Uterus (tissue), 4 donors: ENCODE measurements around the gene NDN. TPM values are rescaled to one million over a fixed set of nuclear protein-coding genes. Genes with fewer than 3 reads are reported as not detected.

Experiments
- DNase-seq, 2 donors: peaks; one replicate each; pipeline ENCODE4 v3.0.0-alpha.2; 2019 to 2020
- H3K27ac ChIP-seq, 2 donors: fragments of 200-600 bp; sonication (generic); 1 replicate in 1 of 2; 2 replicates in 1 of 2; pipeline ENCODE4 v1.5.1; 2016 to 2018
- H3K27me3 ChIP-seq, 2 donors: fragments of 200-600 bp; sonication (generic); one replicate each; pipeline ENCODE4 v1.5.1; 2018 to 2019; ENCODE audit warnings: control low read depth in 1 of 2
- H3K36me3 ChIP-seq, 2 donors: fragments of 200-600 bp; sonication (generic); one replicate each; pipeline ENCODE4 v1.5.1; 2019; ENCODE audit warnings: control low read depth in 1 of 2
- H3K4me1 ChIP-seq, 2 donors: fragments of 200-600 bp; sonication (generic); one replicate each; pipeline ENCODE4 v1.5.1; 2018 to 2019; ENCODE audit warnings: control low read depth in 1 of 2
- H3K4me3 ChIP-seq, 2 donors: fragments of 200-600 bp; sonication (generic); 1 replicate in 1 of 2; 2 replicates in 1 of 2; pipeline ENCODE4 v1.5.1; 2018 to 2019; ENCODE audit warnings: mild to moderate bottlenecking in 1 of 2
- H3K9me3 ChIP-seq, 2 donors: fragments of 200-600 bp; sonication (generic); one replicate each; pipeline ENCODE4 v1.5.1; 2019; ENCODE audit warnings: control low read depth in 1 of 2
- POLR2A ChIP-seq, 2 donors: fragments of 450-650 bp; IDR thresholded peaks; one replicate each; pipeline ENCODE4 v1.6.1; 2016; ENCODE audit warnings: antibody characterized with exemption in 2 of 2, mild to moderate bottlenecking in 1 of 2, moderate library complexity in 1 of 2
- intact Hi-C: fragments of 100-400 bp; cut with DNase I; formaldehyde crosslinking; loops from one replicate; pipeline ENCODE4 v1.15.1; 2023; ENCODE audit warnings: low total_unique reads
- total RNA-seq, 4 donors: library from RNA; depleted of rRNA in 3 of 4; stranded (reverse); fragments of >200 nt in 3 of 4; gene quantifications; one replicate each; pipeline versions ENCODE4 v1.1.0 to v1.2.4, GENCODE V29; 2014 to 2023
- TF ChIP-seq, protein P1 (sequence below), 4 experiments: fragments of 200-600 bp in 2 of 4; fragments of 450-650 bp in 2 of 4; sonication (generic) in 2 of 4; IDR thresholded peaks; one replicate each; pipeline ENCODE4 v1.5.1; 2016 to 2019; ENCODE audit warnings: antibody characterized with exemption in 4 of 4, mild to moderate bottlenecking in 2 of 4, moderate library complexity in 1 of 4
- donor health status: DM: yes; HTN: yes; CAD: no.

Gene NDN
- total RNA-seq, 4 donors from 2014 or later = 64.6 to 166 (median 80.5) TPM

- no peaks in the 10 kb centered on the region for H3K4me1 ChIP-seq
- no peak overlapping the region for H3K4me3 ChIP-seq
- TF ChIP-seq POLR2A (IDR thresholded peaks at IDR 0.05) = no peak
- TF ChIP-seq, protein P1, sequence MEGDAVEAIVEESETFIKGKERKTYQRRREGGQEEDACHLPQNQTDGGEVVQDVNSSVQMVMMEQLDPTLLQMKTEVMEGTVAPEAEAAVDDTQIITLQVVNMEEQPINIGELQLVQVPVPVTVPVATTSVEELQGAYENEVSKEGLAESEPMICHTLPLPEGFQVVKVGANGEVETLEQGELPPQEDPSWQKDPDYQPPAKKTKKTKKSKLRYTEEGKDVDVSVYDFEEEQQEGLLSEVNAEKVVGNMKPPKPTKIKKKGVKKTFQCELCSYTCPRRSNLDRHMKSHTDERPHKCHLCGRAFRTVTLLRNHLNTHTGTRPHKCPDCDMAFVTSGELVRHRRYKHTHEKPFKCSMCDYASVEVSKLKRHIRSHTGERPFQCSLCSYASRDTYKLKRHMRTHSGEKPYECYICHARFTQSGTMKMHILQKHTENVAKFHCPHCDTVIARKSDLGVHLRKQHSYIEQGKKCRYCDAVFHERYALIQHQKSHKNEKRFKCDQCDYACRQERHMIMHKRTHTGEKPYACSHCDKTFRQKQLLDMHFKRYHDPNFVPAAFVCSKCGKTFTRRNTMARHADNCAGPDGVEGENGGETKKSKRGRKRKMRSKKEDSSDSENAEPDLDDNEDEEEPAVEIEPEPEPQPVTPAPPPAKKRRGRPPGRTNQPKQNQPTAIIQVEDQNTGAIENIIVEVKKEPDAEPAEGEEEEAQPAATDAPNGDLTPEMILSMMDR (IDR thresholded peaks at IDR 0.05) = peak; percentile 56 to 79 (median 60)
- intact Hi-C loops = no loop called here
- no peaks in the 10 kb centered on the region for H3K36me3 ChIP-seq
- no peaks in the 10 kb centered on the region for H3K27me3 ChIP-seq
- no peaks in the 10 kb centered on the region for H3K9me3 ChIP-seq
- peak; percentile 38 to 64 for DNase-seq
- no peak overlapping the region for H3K27ac ChIP-seq
Measured at GRCh38 chr15:23642413-23643044, 44.6 kb downstream of the NDN start.

Other genes starting within 250 kb of the NDN start
- gene GOLGA6L2, start 240.1 kb downstream of the NDN start, total RNA-seq = not detected
- under 1 TPM in 2 of 4 donors, not detected in 2; 0.21 to 0.29 TPM for gene MKRN3, start 121.6 kb downstream of the NDN start, total RNA-seq
- 1 to 10 TPM in 2 of 4 donors, under 1 TPM in 1, not detected in 1; 0.29 to 6.6 (median 3.2) TPM for gene MAGEL2, start 39.4 kb downstream of the NDN start, total RNA-seq